SK-N-SH (cell line): ENCODE measurements around the gene ZNF845. TPM values are rescaled to one million over a fixed set of nuclear protein-coding genes. Genes with fewer than 3 reads are reported as not detected.
"Not testable (repeated sequence)": the region's sequence is repeated elsewhere in the genome, so short reads cannot be mapped to it uniquely, and the experiment has no call there.

Experiments used
- CTCF ChIA-PET: fragments of 300-600, 350-600 bp; formaldehyde crosslinking; extraction: SDS; loops from one replicate; lab custom pipeline; 2021; lab: Yijun Ruan, JAX
- POLR2A ChIA-PET: fragments of 350-600 bp; sonication (Branson Sonifier 250); formaldehyde crosslinking; extraction: SDS; loops from one replicate; lab custom pipeline; 2020; ENCODE audit warnings: antibody characterized with exemption, inconsistent platforms; lab: Yijun Ruan, JAX
- DNase-seq: peaks from one replicate; pipeline ENCODE4 v3.0.0; 2012
- H2AFZ ChIP-seq: fragments of 200-600 bp; sonication (generic); 2 replicates; pipeline ENCODE4 v1.8.1; 2016; ENCODE audit warnings: antibody characterized with exemption, mild to moderate bottlenecking, low read depth
- H3F3A ChIP-seq: fragments of 200-600 bp; sonication (generic); replicated peaks from 2 replicates; pipeline ENCODE3; 2016; ENCODE audit warnings: antibody characterized with exemption, mild to moderate bottlenecking; ENCODE audit not compliant: insufficient read depth
- H3K27ac ChIP-seq, 2 experiments: fragments of 200-500 bp in 1 of 2; fragments of 200-600 bp in 1 of 2; sonication (Bioruptor generic) in 1 of 2; sonication (generic), shearing (Covaris generic) in 1 of 2; 2 replicates each; pipeline versions ENCODE4 v1.5.1 to v1.6.1; 2014 to 2016; ENCODE audit warnings: low read depth in 2 of 2, inconsistent platforms in 1 of 2, low read length in 1 of 2, mild to moderate bottlenecking in 1 of 2, mixed read lengths in 1 of 2
- H3K27me3 ChIP-seq: fragments of 200-600 bp; sonication (generic), shearing (Covaris generic); 2 replicates; pipeline ENCODE4 v1.6.1; 2016; ENCODE audit warnings: mixed run types; ENCODE audit not compliant: insufficient read depth
- H3K36me3 ChIP-seq, 2 experiments: fragments of 200-500 bp in 1 of 2; fragments of 200-600 bp in 1 of 2; sonication (Bioruptor generic) in 1 of 2; sonication (generic) in 1 of 2; replicated peaks in 1 of 2; 2 replicates each; pipeline versions ENCODE3 to v1.5.1; 2014 to 2016; ENCODE audit warnings: low read length in 1 of 2, mild to moderate bottlenecking in 1 of 2; ENCODE audit not compliant: insufficient read depth in 2 of 2, control insufficient read depth in 1 of 2
- H3K4me1 ChIP-seq, 2 experiments: fragments of 200-500 bp in 1 of 2; fragments of 200-600 bp in 1 of 2; sonication (Bioruptor generic) in 1 of 2; sonication (generic), shearing (Covaris generic) in 1 of 2; 2 replicates each; pipeline versions ENCODE4 v1.5.1 to v1.6.1; 2014 to 2016; ENCODE audit warnings: low read depth in 1 of 2, low read length in 1 of 2, mixed run types in 1 of 2; ENCODE audit not compliant: insufficient read depth in 2 of 2, control insufficient read depth in 1 of 2
- H3K4me2 ChIP-seq: fragments of 200-600 bp; sonication (generic), shearing (Covaris generic); 2 replicates; pipeline ENCODE4 v1.6.1; 2017; ENCODE audit warnings: mixed run types
- H3K4me3 ChIP-seq, 2 experiments: fragments of 200-500 bp in 1 of 2; fragments of 200-600 bp in 1 of 2; sonication (Bioruptor generic) in 1 of 2; sonication (generic), shearing (Covaris generic) in 1 of 2; 2 replicates each; pipeline versions ENCODE4 v1.5.1 to v1.8.1; 2014 to 2016; ENCODE audit warnings: low read depth in 2 of 2, inconsistent platforms in 1 of 2, low read length in 1 of 2, mild to moderate bottlenecking in 1 of 2, mixed read lengths in 1 of 2, moderate library complexity in 1 of 2
- H3K79me2 ChIP-seq: fragments of 200-600 bp; sonication (generic); 2 replicates; pipeline ENCODE4 v1.8.1; 2017; ENCODE audit warnings: mild to moderate bottlenecking; ENCODE audit not compliant: insufficient read depth
- H3K9ac ChIP-seq: fragments of 200-600 bp; sonication (generic); 2 replicates; pipeline ENCODE4 v1.6.1; 2017; ENCODE audit warnings: mixed run types
- H3K9me2 ChIP-seq: fragments of 200-600 bp; sonication (generic); 2 replicates; pipeline ENCODE4 v1.6.1; 2017; ENCODE audit warnings: mixed run types
- H3K9me3 ChIP-seq: fragments of 200-600 bp; sonication (generic); 2 replicates; pipeline ENCODE4 v1.6.1; 2017; ENCODE audit warnings: mixed run types, mild to moderate bottlenecking, moderate library complexity
- H4K20me1 ChIP-seq: fragments of 200-600 bp; sonication (generic); 2 replicates; pipeline ENCODE4 v1.6.1; 2017; ENCODE audit warnings: mild to moderate bottlenecking, mixed run types; ENCODE audit not compliant: insufficient read depth
- CHD2 ChIP-seq: fragments of 150-350 bp; IDR thresholded peaks from 2 replicates; pipeline ENCODE4 v1.6.1; 2018; ENCODE audit warnings: low read length; ENCODE audit not compliant: partially characterized antibody
- ELF1 ChIP-seq: IDR thresholded peaks from 2 replicates; pipeline ENCODE4 v1.4.0; 2012
- EP300 ChIP-seq, 2 experiments: IDR thresholded peaks; 2 replicates each; pipeline versions ENCODE4 v1.4.0 to v1.6.1; 2012; ENCODE audit warnings: borderline replicate concordance in 1 of 2, low read depth in 1 of 2, low read length in 1 of 2
- FOXJ3 ChIP-seq: sonication (generic); formaldehyde crosslinking; IDR thresholded peaks from 2 replicates; pipeline ENCODE4 v1.5.1; 2020; ENCODE audit warnings: mild to moderate bottlenecking, missing genetic modification reagents
- IRF3 ChIP-seq: fragments of 150-350 bp; IDR thresholded peaks from 2 replicates; pipeline ENCODE4 v1.6.1; 2016; ENCODE audit warnings: mild to moderate bottlenecking, low read depth, low read length
- MEF2A ChIP-seq: IDR thresholded peaks from 2 replicates; pipeline ENCODE4 v1.4.0; 2012; ENCODE audit warnings: low read depth, borderline replicate concordance
- NRF1 ChIP-seq: IDR thresholded peaks from 2 replicates; pipeline ENCODE4 v1.6.1; 2012; ENCODE audit warnings: low read depth, mild to moderate bottlenecking, low read length
- RXRA ChIP-seq: IDR thresholded peaks from 2 replicates; pipeline ENCODE4 v1.4.0; 2012; ENCODE audit warnings: low read depth, mild to moderate bottlenecking, borderline replicate concordance
- SMC3 ChIP-seq: IDR thresholded peaks from 2 replicates; pipeline ENCODE4 v1.6.1; 2012; ENCODE audit warnings: low read depth, low read length, improper control_type of control experiment
- USF2 ChIP-seq: fragments of 150-350 bp; IDR thresholded peaks from 2 replicates; pipeline ENCODE4 v1.6.1; 2017; ENCODE audit warnings: antibody characterized with exemption, low read length, low read depth, borderline replicate concordance
- WGBS: methylation state at CpG from one replicate; pipeline ENCODE4 v1.1.6; 2017; ENCODE audit warnings: low lambda C conversion rate; 5-methylcytosine and 5-hydroxymethylcytosine counted together
- polyA plus RNA-seq, 3 experiments: library from polyadenylated mRNA; depleted of rRNA; stranded (reverse); fragments of >200 nt; gene quantifications; 2 replicates each; pipeline ENCODE4 v1.2.3, GENCODE V29; 2012
- TF ChIP-seq, protein P1 (sequence below): IDR thresholded peaks from 2 replicates; pipeline ENCODE4 v1.6.1; 2012; ENCODE audit warnings: mild to moderate bottlenecking, low read depth, low read length, moderate library complexity

ZNF845 gene
- polyA plus RNA-seq, 1 of the 3 experiments (the other 2 are of a cell fraction): 0.77 TPM

DNA sequence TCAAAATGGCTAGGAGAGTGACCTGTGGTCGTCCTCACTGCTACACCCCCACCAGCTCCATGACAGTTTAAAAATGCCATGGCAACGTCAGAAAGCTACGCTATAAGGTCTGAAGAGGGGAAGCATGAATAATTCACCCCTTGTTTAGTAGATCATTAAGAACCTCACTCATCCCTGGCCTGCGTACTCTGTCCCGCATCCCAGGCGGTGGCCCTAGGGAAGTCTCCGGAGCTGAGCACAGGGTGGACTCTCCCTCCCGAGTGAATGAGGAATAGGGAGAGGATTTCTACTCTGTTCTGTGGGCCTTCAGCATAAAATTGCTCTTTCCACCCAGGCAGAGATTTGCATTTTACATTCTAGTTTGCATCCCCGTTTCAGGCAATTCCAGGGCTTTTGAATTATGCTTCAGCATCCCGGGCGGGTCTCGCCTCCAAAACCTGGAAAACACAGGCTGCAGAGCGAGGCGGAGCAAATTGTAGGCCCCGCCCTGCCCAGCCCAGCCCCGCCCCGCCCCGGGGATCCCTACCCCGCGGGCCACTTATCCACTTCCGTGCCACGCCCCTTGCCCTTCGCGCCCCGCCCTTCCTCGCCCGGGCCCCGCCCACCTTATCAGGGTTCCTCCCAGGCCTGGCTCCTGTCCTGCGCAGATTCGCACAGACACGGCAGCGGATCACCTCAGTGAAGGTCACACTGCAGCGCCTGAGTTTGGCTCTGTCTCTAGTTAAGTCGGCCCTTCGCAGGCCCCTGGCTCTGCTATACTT, 24.5 kb downstream of the ZNF845 start:
- ChIA-PET POLR2A (no interaction called here), CTCF (interaction anchor here (0.9 to 1.9 kb wide), 2 partner anchors 163 kb away, joined by 7 to 10 read pairs; no protein-coding TSS in a partner anchor)
- no peak overlapping the region for H3K9ac ChIP-seq
- no peaks in the 10 kb centered on the region for H3K79me2 ChIP-seq
- TF ChIP-seq ELF1 (no peak), FOXJ3 (no peak), USF2 (no peak), SMC3 (no peak), NRF1 (no peak), EP300 (IDR thresholded peaks at IDR 0.05; ENCODE audit: borderline replicate concordance in 1 of 2, low read depth in 1 of 2, low read length in 1 of 2) (no peak), RXRA (no peak), MEF2A (no peak), IRF3 (no peak), CHD2 (no peak)
- TF ChIP-seq, protein P1, sequence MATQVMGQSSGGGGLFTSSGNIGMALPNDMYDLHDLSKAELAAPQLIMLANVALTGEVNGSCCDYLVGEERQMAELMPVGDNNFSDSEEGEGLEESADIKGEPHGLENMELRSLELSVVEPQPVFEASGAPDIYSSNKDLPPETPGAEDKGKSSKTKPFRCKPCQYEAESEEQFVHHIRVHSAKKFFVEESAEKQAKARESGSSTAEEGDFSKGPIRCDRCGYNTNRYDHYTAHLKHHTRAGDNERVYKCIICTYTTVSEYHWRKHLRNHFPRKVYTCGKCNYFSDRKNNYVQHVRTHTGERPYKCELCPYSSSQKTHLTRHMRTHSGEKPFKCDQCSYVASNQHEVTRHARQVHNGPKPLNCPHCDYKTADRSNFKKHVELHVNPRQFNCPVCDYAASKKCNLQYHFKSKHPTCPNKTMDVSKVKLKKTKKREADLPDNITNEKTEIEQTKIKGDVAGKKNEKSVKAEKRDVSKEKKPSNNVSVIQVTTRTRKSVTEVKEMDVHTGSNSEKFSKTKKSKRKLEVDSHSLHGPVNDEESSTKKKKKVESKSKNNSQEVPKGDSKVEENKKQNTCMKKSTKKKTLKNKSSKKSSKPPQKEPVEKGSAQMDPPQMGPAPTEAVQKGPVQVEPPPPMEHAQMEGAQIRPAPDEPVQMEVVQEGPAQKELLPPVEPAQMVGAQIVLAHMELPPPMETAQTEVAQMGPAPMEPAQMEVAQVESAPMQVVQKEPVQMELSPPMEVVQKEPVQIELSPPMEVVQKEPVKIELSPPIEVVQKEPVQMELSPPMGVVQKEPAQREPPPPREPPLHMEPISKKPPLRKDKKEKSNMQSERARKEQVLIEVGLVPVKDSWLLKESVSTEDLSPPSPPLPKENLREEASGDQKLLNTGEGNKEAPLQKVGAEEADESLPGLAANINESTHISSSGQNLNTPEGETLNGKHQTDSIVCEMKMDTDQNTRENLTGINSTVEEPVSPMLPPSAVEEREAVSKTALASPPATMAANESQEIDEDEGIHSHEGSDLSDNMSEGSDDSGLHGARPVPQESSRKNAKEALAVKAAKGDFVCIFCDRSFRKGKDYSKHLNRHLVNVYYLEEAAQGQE: no peak
- no peak overlapping the region for H3K4me2 ChIP-seq
- H3F3A ChIP-seq: no peaks in the 10 kb centered on the region
- H4K20me1 ChIP-seq: no peaks in the 10 kb centered on the region
- H3K4me3 ChIP-seq: no peak overlapping the region
- no peak overlapping the region for H3K27ac ChIP-seq
- H3K4me1 ChIP-seq: no peaks in the 10 kb centered on the region
- no peaks in the 10 kb centered on the region for H3K9me2 ChIP-seq
- H2AFZ ChIP-seq: no peak overlapping the region
- 85% methylated on average over 34 of the region's 35 CpGs for WGBS
- no peaks in the 10 kb centered on the region for H3K27me3 ChIP-seq
- peak; percentile 21 for DNase-seq
- H3K9me3 ChIP-seq: peaks cover 25% of the 10 kb centered on the region; the same call in 1 of the 2 replicates
- peaks cover 0 to 21% of the 10 kb centered on the region in 2 experiments for H3K36me3 ChIP-seq

- H3K4me1 ChIP-seq, POLR2A ChIA-PET, H2AFZ ChIP-seq, H3K4me3 ChIP-seq, DNase-seq, H3K36me3 ChIP-seq, H4K20me1 ChIP-seq, H3K79me2 ChIP-seq, H3K9ac ChIP-seq, H3F3A ChIP-seq, H3K27me3 ChIP-seq, H3K9me2 ChIP-seq, H3K27ac ChIP-seq, H3K4me2 ChIP-seq: not testable (repeated sequence)
- 0 out of 2 replicates have a peak, but pooled peaks cover 13% of the 10 kb centered on the region for H3K9me3 ChIP-seq
- CTCF ChIA-PET: interaction anchor here (1.3 to 1.9 kb wide), 2 partner anchors 35 to 165 kb away, joined by 4 to 10 read pairs; partner anchors contain the start of gene ZNF765
- WGBS: 66% methylated on average over 10 of the region's 10 CpGs
Measured at GRCh38 chr19:53360056-53360455, 26.5 kb downstream of the ZNF845 start.
